Measurements from ENCODE around the gene CATSPERB. TPM values are rescaled to one million over a fixed set of nuclear protein-coding genes. Genes with fewer than 3 reads are reported as not detected.

The CATSPERB gene
- total RNA-seq, 4 donors from 2014 or later: 0.11 to 2.9 (median 0.91) TPM

DNA sequence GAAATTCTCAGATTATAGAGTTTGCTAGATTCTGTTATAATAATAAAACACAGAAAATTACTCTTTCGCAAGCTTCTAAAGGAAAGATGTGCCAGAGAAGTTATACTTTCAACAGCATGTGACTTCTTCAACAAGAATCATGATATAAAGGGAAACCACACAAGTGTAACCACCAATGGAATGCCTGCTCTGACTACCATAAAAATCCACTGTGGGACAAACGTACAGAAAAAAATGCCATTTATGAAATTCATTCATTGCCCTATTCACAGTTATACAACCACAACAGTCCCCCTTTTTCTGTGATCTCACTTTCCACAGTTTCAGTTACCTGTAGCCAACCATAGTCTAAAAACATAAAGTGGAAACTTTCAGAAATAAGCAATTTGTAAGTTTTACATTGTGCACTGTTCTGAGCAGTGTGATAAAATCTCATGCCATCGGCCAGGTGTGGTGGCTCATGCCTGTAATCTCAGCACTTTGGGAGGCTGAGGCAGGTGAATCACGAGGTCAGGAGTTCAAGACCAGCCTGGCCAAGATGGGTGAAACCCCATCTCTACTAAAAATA, 3.2 kb downstream of the CATSPERB start:
- TF ChIP-seq EP300 (IDR thresholded peaks at IDR 0.05) (no peak), POLR2A (IDR thresholded peaks at IDR 0.05; ENCODE audit: low read depth) (no peak)
- TF ChIP-seq, protein P1, sequence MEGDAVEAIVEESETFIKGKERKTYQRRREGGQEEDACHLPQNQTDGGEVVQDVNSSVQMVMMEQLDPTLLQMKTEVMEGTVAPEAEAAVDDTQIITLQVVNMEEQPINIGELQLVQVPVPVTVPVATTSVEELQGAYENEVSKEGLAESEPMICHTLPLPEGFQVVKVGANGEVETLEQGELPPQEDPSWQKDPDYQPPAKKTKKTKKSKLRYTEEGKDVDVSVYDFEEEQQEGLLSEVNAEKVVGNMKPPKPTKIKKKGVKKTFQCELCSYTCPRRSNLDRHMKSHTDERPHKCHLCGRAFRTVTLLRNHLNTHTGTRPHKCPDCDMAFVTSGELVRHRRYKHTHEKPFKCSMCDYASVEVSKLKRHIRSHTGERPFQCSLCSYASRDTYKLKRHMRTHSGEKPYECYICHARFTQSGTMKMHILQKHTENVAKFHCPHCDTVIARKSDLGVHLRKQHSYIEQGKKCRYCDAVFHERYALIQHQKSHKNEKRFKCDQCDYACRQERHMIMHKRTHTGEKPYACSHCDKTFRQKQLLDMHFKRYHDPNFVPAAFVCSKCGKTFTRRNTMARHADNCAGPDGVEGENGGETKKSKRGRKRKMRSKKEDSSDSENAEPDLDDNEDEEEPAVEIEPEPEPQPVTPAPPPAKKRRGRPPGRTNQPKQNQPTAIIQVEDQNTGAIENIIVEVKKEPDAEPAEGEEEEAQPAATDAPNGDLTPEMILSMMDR (IDR thresholded peaks at IDR 0.05): no peak
- H3K4me1 ChIP-seq: peaks cover 0 to 31% (median 16%) of the 10 kb centered on the region in 4 donors
- 65% methylated on average over 4 of the region's 4 CpGs for whole genome bisulfite sequencing
- no peaks in the 10 kb centered on the region for H3K27me3 ChIP-seq
- no peaks in the 10 kb centered on the region for H3K9me3 ChIP-seq
- DNase-seq (ENCODE audit: extremely low spot score): no peak
- H3K4me3 ChIP-seq: no peak overlapping the region
- no peaks in the 10 kb centered on the region for H3K36me3 ChIP-seq
- no peak overlapping the region for H3K27ac ChIP-seq (replicated peaks in 1 of 4)
- intact Hi-C loops (cut with DNase I): no loop called here

DNA sequence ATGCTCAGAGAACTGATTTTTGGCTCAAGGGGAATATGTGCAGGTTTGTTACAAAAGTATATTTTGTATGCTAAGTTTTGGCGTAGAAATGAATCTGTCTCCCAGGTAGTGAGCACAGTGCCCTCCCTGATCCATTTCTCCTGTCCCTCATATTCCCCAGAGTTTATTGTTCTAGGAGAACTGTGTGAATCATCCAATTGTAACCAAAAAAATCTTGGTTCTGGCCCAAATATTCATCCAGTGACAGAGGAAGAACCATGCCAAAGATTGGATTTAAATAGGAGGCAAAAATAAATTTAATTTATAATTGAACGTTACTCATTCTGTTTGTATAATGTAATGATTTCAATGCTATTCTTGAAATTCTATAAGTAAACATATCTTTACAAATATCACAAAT, 4.8 kb downstream of the CATSPERB start:
- 46% methylated on average over 2 of the region's 2 CpGs for WGBS
- peaks cover 0 to 25% (median 12%) of the 10 kb centered on the region in 4 donors for H3K4me1 ChIP-seq

GRCh38 chr14:91723501-91723900, 8.4 kb downstream of the CATSPERB start:
- WGBS: 85% methylated on average over 2 of the region's 2 CpGs
- intact Hi-C loops (cut with DNase I): no loop called here

More for the DNA sequence above, 4.8 kb downstream of the CATSPERB start:
- no peak for DNase-seq (ENCODE audit: extremely low spot score)
- Histone ChIP-seq H3K36me3 (no peaks in the 10 kb centered on the region), H3K9me3 (no peaks in the 10 kb centered on the region), H3K27ac (replicated peaks in 1 of 4) (no peak overlapping the region), H3K27me3 (no peaks in the 10 kb centered on the region), H3K4me3 (no peak overlapping the region)
- TF ChIP-seq POLR2AphosphoS5 (IDR thresholded peaks at IDR 0.05) (no peak), EP300 (IDR thresholded peaks at IDR 0.05) (no peak)
- intact Hi-C loops (cut with DNase I): no loop called here

DNA sequence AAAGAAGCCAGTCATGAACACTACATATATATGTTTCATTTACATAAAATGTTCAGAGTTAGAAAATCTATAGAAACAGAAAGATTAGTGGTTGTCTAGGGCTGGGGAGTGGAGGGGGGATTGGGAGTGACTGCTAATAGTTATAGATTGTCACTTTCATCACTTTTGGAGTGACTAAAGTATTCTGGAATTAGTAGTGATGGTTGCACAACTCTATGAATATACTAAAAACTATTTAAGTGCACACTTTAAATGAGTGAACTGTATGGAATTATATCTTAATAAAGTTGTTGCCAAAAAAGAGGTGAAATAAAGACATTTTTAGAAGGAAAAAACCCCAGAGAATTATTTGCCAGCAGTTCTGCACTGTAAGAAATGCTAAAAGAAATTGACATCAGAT, 9.5 kb downstream of the CATSPERB start:
- no peak for DNase-seq (ENCODE audit: extremely low spot score)
- no peaks in the 10 kb centered on the region for H3K27me3 ChIP-seq
- H3K9me3 ChIP-seq: no peaks in the 10 kb centered on the region
- H3K27ac ChIP-seq (replicated peaks in 1 of 4): no peak overlapping the region
- peaks cover 0 to 15% (median 11%) of the 10 kb centered on the region in 4 donors for H3K4me1 ChIP-seq
- TF ChIP-seq EP300 (IDR thresholded peaks at IDR 0.05) (no peak), POLR2A (IDR thresholded peaks at IDR 0.05; ENCODE audit: low read depth) (no peak), POLR2AphosphoS5 (IDR thresholded peaks at IDR 0.05) (no peak)
- TF ChIP-seq, protein P1 (IDR thresholded peaks at IDR 0.05): no peak
- no peak overlapping the region for H3K4me3 ChIP-seq
- H3K36me3 ChIP-seq: no peaks in the 10 kb centered on the region
- intact Hi-C loops (cut with DNase I): no loop called here

More at GRCh38 chr14:91723501-91723900, 8.4 kb downstream of the CATSPERB start:
- no peaks in the 10 kb centered on the region for H3K27me3 ChIP-seq
- no peak overlapping the region for H3K27ac ChIP-seq (replicated peaks in 1 of 4)
- no peaks in the 10 kb centered on the region for H3K36me3 ChIP-seq
- TF ChIP-seq POLR2A (IDR thresholded peaks at IDR 0.05; ENCODE audit: low read depth): no peak
- TF ChIP-seq, protein P1 (IDR thresholded peaks at IDR 0.05): no peak
- TF ChIP-seq POLR2AphosphoS5 (IDR thresholded peaks at IDR 0.05): no peak
- TF ChIP-seq EP300 (IDR thresholded peaks at IDR 0.05): no peak
- no peak overlapping the region for H3K4me3 ChIP-seq
- peaks cover 0 to 17% (median 12%) of the 10 kb centered on the region in 4 donors for H3K4me1 ChIP-seq
- no peak for DNase-seq (ENCODE audit: extremely low spot score)
- H3K9me3 ChIP-seq: no peaks in the 10 kb centered on the region

DNA sequence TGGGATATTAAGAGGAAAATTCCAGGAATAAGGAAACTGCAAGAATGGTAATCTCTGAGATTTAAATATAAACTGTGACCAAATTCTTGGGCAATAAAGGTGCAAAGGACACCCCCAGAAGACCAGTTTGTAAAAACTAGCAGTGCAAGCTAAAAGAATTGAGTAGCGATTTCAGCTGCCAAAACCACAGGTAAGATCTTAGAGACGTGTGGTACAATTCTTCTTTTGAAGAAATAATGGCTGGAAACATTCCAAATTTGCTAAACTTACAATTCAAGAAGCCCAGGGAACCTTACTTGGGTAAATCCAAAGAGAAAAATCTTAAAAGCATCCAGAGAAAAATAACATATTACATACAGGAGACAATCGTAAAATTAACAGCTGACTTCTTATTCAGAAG, 12.0 kb downstream of the CATSPERB start:
- WGBS: 74% methylated on average over 3 of the region's 3 CpGs
- intact Hi-C loops (cut with DNase I): no loop called here
- no peak for TF ChIP-seq POLR2A (IDR thresholded peaks at IDR 0.05; ENCODE audit: low read depth)
- TF ChIP-seq POLR2AphosphoS5 (IDR thresholded peaks at IDR 0.05): no peak
- TF ChIP-seq, protein P1 (IDR thresholded peaks at IDR 0.05): no peak
- no peak for TF ChIP-seq EP300 (IDR thresholded peaks at IDR 0.05)

More for the DNA sequence above, 12.0 kb downstream of the CATSPERB start:
- DNase-seq (ENCODE audit: extremely low spot score): no peak
- Histone ChIP-seq H3K4me3 (no peak overlapping the region), H3K9me3 (no peaks in the 10 kb centered on the region), H3K36me3 (no peaks in the 10 kb centered on the region), H3K4me1 (no peaks in the 10 kb centered on the region), H3K27ac (replicated peaks in 1 of 4) (no peak overlapping the region), H3K27me3 (no peaks in the 10 kb centered on the region)

Measured in esophagus muscularis mucosa (tissue), 4 donors.